PC-9 (cell line): ENCODE data around the gene CDH20. TPM values are rescaled to one million over a fixed set of nuclear protein-coding genes. Genes with fewer than 3 reads are reported as not detected.

Experiments used
- BruUV-seq: library from RNA; stranded (reverse); fragments of 400-500 nt; replicated peaks from 2 replicates; lab custom pipeline; 2021; lab: Mats Ljungman, UMichigan
- CTCF ChIA-PET: fragments of 300-600 bp; sonication (Branson Sonifier 250); formaldehyde crosslinking; loops from one replicate; lab custom pipeline; 2022; ENCODE audit warnings: antibody characterized with exemption; lab: Charles Lee
- POLR2A ChIA-PET: fragments of 300-600 bp; sonication (Branson Sonifier 250); formaldehyde crosslinking; loops from one replicate; lab custom pipeline; 2022; ENCODE audit warnings: antibody characterized with exemption; ENCODE audit not compliant: unreplicated experiment; lab: Charles Lee
- DNase-seq, 2 experiments: peaks; one replicate each; pipeline versions ENCODE4 v3.0.0 to v3.0.0-alpha.2; 2015 to 2022; ENCODE audit warnings: mixed read lengths in 1 of 2
- H2AFZ ChIP-seq: fragments of 200-600 bp; sonication (generic); 2 replicates; pipeline ENCODE4 v1.8.1; 2017; ENCODE audit warnings: antibody characterized with exemption
- H3F3A ChIP-seq: fragments of 200-600 bp; sonication (generic); 2 replicates; pipeline ENCODE4 v1.8.1; 2017; ENCODE audit warnings: antibody characterized with exemption, mild to moderate bottlenecking, low read depth; ENCODE audit not compliant: insufficient read depth
- H3K27ac ChIP-seq: fragments of 200-600 bp; sonication (generic); 2 replicates; pipeline ENCODE4 v1.6.1; 2016; ENCODE audit warnings: mixed run types
- H3K27me3 ChIP-seq: fragments of 200-600 bp; sonication (generic); 2 replicates; pipeline ENCODE4 v1.6.1; 2016; ENCODE audit warnings: low read depth, mixed run types; ENCODE audit not compliant: insufficient read depth
- H3K36me3 ChIP-seq: fragments of 200-600 bp; sonication (generic); 2 replicates; pipeline ENCODE4 v1.6.1; 2016; ENCODE audit warnings: low read depth, mixed run types
- H3K4me1 ChIP-seq: fragments of 200-600 bp; sonication (generic); replicated peaks from 2 replicates; pipeline ENCODE4 v1.6.1; 2016; ENCODE audit warnings: mixed run types; ENCODE audit not compliant: insufficient read depth
- H3K4me2 ChIP-seq: fragments of 200-600 bp; sonication (generic); 2 replicates; pipeline ENCODE4 v1.6.1; 2017; ENCODE audit warnings: mixed run types
- H3K4me3 ChIP-seq: fragments of 200-600 bp; sonication (generic); 2 replicates; pipeline ENCODE4 v1.6.1; 2016; ENCODE audit warnings: mixed run types
- H3K79me2 ChIP-seq: fragments of 200-600 bp; sonication (generic); 2 replicates; pipeline ENCODE4 v1.6.1; 2017; ENCODE audit warnings: low read depth, mixed run types
- H3K9me2 ChIP-seq: fragments of 200-600 bp; sonication (generic); 2 replicates; pipeline ENCODE4 v1.8.1; 2017; ENCODE audit warnings: mild to moderate bottlenecking; ENCODE audit not compliant: insufficient read depth
- H3K9me3 ChIP-seq: fragments of 200-600 bp; sonication (generic); 2 replicates; pipeline ENCODE4 v1.8.1; 2016; ENCODE audit warnings: low read depth; ENCODE audit not compliant: insufficient read depth
- H4K20me1 ChIP-seq: fragments of 200-600 bp; sonication (generic); 2 replicates; pipeline ENCODE4 v1.8.1; 2017; ENCODE audit not compliant: insufficient read depth
- EZH2 ChIP-seq: fragments of 200-600 bp; sonication (generic); IDR thresholded peaks from 2 replicates; pipeline ENCODE4 v1.8.0; 2017; ENCODE audit warnings: antibody characterized with exemption, low read depth
- intact Hi-C: fragments of 100-400 bp; cut with micrococcal nuclease; formaldehyde crosslinking; loops from one replicate; pipeline ENCODE4 v1.10.0; 2022; ENCODE audit not compliant: unreplicated experiment
- total RNA-seq: library from RNA; stranded (reverse); gene quantifications from 2 replicates; pipeline ENCODE4 v1.2.3, GENCODE V29; 2021
- TF ChIP-seq, protein P1 (sequence below): fragments of 200-600 bp; sonication (generic); conservative IDR thresholded peaks from 2 replicates; pipeline ENCODE4 v1.6.1; 2017; ENCODE audit warnings: mixed run types, antibody characterized with exemption, mild to moderate bottlenecking, moderate library complexity

The CDH20 gene
- total RNA-seq, 1 experiment from 2014 or later, result not detected

DNA sequence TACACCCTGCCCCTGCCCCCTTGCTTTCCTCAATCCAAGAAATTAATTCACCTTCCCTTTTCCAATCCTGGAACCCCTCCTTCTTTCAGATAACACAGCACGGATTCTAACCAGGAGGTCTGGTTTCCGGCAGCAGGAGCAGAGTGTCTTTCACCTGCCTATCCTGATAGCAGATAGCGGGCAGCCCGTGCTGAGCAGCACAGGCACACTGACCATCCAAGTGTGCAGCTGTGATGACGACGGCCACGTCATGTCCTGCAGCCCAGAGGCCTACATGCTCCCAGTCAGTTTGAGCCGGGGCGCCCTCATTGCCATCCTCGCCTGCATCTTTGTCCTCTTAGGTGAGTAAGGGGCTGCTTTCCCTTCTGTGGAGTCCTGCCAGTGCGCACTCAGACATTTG is 216.7 kb downstream of the CDH20 start:
- Histone ChIP-seq H3K27ac (no peak overlapping the region), H3K27me3 (no peaks in the 10 kb centered on the region), H3K4me1 (no peaks in the 10 kb centered on the region), H4K20me1 (no peaks in the 10 kb centered on the region), H3K9me3 (no peaks in the 10 kb centered on the region), H3K36me3 (no peaks in the 10 kb centered on the region), H3K4me2 (no peak overlapping the region), H3K79me2 (no peaks in the 10 kb centered on the region), H3K9me2 (no peaks in the 10 kb centered on the region), H2AFZ (no peak overlapping the region), H3K4me3 (no peak overlapping the region), H3F3A (no peaks in the 10 kb centered on the region)
- CTCF ChIA-PET, result no interaction called here
- POLR2A ChIA-PET, result no interaction called here
- TF ChIP-seq, protein P1, sequence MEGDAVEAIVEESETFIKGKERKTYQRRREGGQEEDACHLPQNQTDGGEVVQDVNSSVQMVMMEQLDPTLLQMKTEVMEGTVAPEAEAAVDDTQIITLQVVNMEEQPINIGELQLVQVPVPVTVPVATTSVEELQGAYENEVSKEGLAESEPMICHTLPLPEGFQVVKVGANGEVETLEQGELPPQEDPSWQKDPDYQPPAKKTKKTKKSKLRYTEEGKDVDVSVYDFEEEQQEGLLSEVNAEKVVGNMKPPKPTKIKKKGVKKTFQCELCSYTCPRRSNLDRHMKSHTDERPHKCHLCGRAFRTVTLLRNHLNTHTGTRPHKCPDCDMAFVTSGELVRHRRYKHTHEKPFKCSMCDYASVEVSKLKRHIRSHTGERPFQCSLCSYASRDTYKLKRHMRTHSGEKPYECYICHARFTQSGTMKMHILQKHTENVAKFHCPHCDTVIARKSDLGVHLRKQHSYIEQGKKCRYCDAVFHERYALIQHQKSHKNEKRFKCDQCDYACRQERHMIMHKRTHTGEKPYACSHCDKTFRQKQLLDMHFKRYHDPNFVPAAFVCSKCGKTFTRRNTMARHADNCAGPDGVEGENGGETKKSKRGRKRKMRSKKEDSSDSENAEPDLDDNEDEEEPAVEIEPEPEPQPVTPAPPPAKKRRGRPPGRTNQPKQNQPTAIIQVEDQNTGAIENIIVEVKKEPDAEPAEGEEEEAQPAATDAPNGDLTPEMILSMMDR, result no peak
- TF ChIP-seq EZH2, result no peak
- no TSS peak for BruUV-seq
- DNase-seq, result no peak
- intact Hi-C loops, result loop anchor here (2.0 kb wide), 1 partner anchor 581 kb away; no protein-coding TSS in a partner anchor

DNA sequence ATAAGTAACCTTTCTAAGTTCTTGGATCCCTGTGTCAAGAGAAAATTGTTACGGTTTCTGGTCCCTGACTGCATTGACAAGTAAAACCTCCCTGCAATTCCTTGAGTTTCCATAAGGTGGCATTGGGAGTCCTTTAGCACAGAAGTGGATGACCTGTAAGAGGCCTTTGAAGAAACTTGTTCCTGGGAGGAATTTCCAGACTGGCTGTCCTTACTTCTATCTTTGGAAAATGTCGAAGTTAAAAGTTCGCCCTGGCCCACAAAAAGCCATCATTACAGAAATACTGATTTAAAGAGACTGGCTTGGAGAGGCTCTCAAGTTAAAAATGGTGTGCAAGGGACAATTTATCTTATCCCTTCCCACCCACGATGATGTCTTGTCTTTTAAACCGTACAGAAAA is 218.4 kb downstream of the CDH20 start:
- CTCF ChIA-PET, result no interaction called here
- no TSS peak for BruUV-seq

DNA sequence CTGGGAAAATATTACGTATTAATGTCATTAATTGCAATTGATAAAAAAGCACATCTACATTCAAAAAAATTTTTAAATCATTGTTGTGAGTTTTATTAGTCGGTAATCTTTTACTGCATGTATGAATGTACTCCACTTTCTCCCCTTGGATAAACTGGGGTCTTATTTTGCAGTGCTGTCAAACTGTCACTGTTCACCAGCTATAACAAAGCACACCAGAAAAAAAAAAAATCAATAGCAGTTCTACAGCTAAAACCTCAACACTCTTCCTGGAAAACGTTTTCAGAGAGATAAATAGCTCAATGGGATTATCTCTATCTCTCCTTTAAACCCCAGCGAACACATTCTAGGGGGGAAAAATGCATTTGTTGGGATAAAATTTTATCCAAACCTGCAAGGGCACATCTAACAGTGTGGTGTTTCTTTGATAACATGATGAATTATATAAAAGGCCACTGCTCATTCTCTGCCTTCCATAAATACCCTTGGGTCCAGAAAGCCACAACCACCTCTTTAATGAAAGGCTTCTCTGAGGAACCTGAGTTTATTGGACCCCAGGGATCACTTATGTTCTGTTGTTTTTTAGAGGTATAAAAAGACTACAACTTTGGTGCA is 219.9 kb downstream of the CDH20 start:
- Histone ChIP-seq H3K79me2 (no peaks in the 10 kb centered on the region), H3K9me3 (no peaks in the 10 kb centered on the region), H3K4me1 (no peaks in the 10 kb centered on the region), H2AFZ (no peak overlapping the region), H3K27me3 (no peaks in the 10 kb centered on the region), H3K4me3 (no peak overlapping the region), H3K36me3 (no peaks in the 10 kb centered on the region), H3F3A (no peaks in the 10 kb centered on the region), H3K9me2 (no peaks in the 10 kb centered on the region), H3K4me2 (no peak overlapping the region), H3K27ac (no peak overlapping the region), H4K20me1 (no peaks in the 10 kb centered on the region)
- ChIA-PET POLR2A (no interaction called here), CTCF (interaction anchor here (0.6 kb wide), 2 partner anchors 568 to 576 kb away, joined by 3 read pairs; no protein-coding TSS in a partner anchor)
- no TSS peak for BruUV-seq
- intact Hi-C loops, result no loop called here
- no peak for DNase-seq
- TF ChIP-seq, protein P1, result no peak
- TF ChIP-seq EZH2, result no peak

More for the DNA sequence above, 218.4 kb downstream of the CDH20 start:
- TF ChIP-seq, protein P1, result peak; percentile 77
- TF ChIP-seq EZH2, result no peak
- Histone ChIP-seq H3F3A (no peaks in the 10 kb centered on the region), H3K36me3 (no peaks in the 10 kb centered on the region), H3K79me2 (no peaks in the 10 kb centered on the region), H3K27me3 (no peaks in the 10 kb centered on the region), H4K20me1 (no peaks in the 10 kb centered on the region), H3K9me3 (no peaks in the 10 kb centered on the region), H3K27ac (no peak overlapping the region), H3K4me3 (no peak overlapping the region), H3K9me2 (no peaks in the 10 kb centered on the region), H3K4me1 (no peaks in the 10 kb centered on the region), H3K4me2 (no peak overlapping the region), H2AFZ (no peak overlapping the region)
- POLR2A ChIA-PET, result no interaction called here
- intact Hi-C loops, result loop anchor here (2.0 kb wide), 1 partner anchor 579 kb away; no protein-coding TSS in a partner anchor
- peak; percentile 15 to 52 for DNase-seq
